Heart right ventricle (tissue), 16 donors: ENCODE data around the gene A4GALT. TPM values are rescaled to one million over a fixed set of nuclear protein-coding genes. Genes with fewer than 3 reads are reported as not detected.

Source experiments
- ATAC-seq, 8 donors: fragments of 200-7000 bp; cut with Tn5 transposase; one replicate each; pipeline ENCODE4 v1.9.1; 2020; ENCODE audit warnings: mild to moderate bottlenecking in 8 of 8, moderate library complexity in 8 of 8, moderate number of reproducible peaks in 1 of 8
- DNase-seq, 2 donors: peaks; one replicate each; pipeline ENCODE4 v3.0.0-alpha.2; 2020
- H3K27ac ChIP-seq, 10 donors: fragments of 200-600 bp; sonication (generic) in 2 of 10; one replicate each; pipeline versions ENCODE4 v1.5.0 to v1.8.0; 2020 to 2022; ENCODE audit warnings: mild to moderate bottlenecking in 3 of 10
- H3K27me3 ChIP-seq, 7 donors: fragments of 200-600 bp; one replicate each; pipeline ENCODE4 v1.8.0; 2021 to 2022; ENCODE audit warnings: mild to moderate bottlenecking in 2 of 7
- H3K36me3 ChIP-seq, 9 donors: fragments of 200-600 bp; sonication (generic) in 1 of 9; one replicate each; pipeline versions ENCODE4 v1.5.0 to v1.8.0; 2020 to 2022; ENCODE audit warnings: mild to moderate bottlenecking in 2 of 9
- H3K4me1 ChIP-seq, 9 donors: fragments of 200-600 bp; sonication (generic) in 1 of 9; one replicate each; pipeline versions ENCODE4 v1.5.0 to v1.8.0; 2020 to 2022; ENCODE audit warnings: mild to moderate bottlenecking in 4 of 9
- H3K4me3 ChIP-seq, 10 donors: fragments of 200-600 bp; sonication (generic) in 2 of 10; one replicate each; pipeline versions ENCODE4 v1.5.0 to v1.8.0; 2020 to 2022; ENCODE audit warnings: mild to moderate bottlenecking in 7 of 10, moderate library complexity in 2 of 10
- H3K9me3 ChIP-seq, 11 donors: fragments of 200-600 bp in 10 of 11; sonication (generic) in 2 of 11; one replicate each; pipeline versions ENCODE4 v1.5.0 to v1.8.0; 2013 to 2022; ENCODE audit warnings: mild to moderate bottlenecking in 2 of 11, control low read depth in 1 of 11, moderate library complexity in 1 of 11
- CTCF ChIP-seq, 9 donors: fragments of 200-600 bp; sonication (generic) in 2 of 9; IDR thresholded peaks; one replicate each; pipeline versions ENCODE4 v1.5.0 to v1.8.0; 2021 to 2022; ENCODE audit warnings: antibody characterized with exemption in 9 of 9, mild to moderate bottlenecking in 5 of 9, moderate library complexity in 1 of 9
- WGBS, 2 donors: extraction: QIAGEN DNeasy Blood & Tissue Kit; methylation state at CpG; one replicate each; pipeline ENCODE4 v1.1.7; 2013; ENCODE audit warnings: inconsistent platforms in 1 of 2; 5-methylcytosine and 5-hydroxymethylcytosine counted together
- intact Hi-C, 10 donors: fragments of 100-400 bp; cut with DNase I; formaldehyde crosslinking; loops; one replicate each; pipeline versions ENCODE4 v1.11.1 to v1.14.2; 2022
- polyA plus RNA-seq, 2 donors: library from polyadenylated mRNA; stranded (reverse); fragments of 200-250 nt; gene quantifications; one replicate each; pipeline ENCODE4 v1.2.3, GENCODE V29; 2013
- total RNA-seq, 10 donors: library from RNA; stranded (reverse); fragmentation: NEBNext Ultra II Directional in 3 of 10; extraction: Animal tissue kit (Norgen Biotek cat#: 25700) in 3 of 10; gene quantifications; one replicate each; pipeline versions ENCODE4 v1.2.1 to v1.2.4, GENCODE V29; 2021 to 2023
- donor health status: Arrhythmogenic right ventricular cardiomyopathy.
- donor health status: ischemic (EF 13 %, LVEDD 7.1; RV severe dilation, severe dysfunction).
- donor health status: healthy with polysubstance abuse.
- donor health status: DM: no; HTN: yes; CAD: no.
- donor health status: DM: no; HTN: no; CAD: no.
- donor health status: ischemic (EF 25% LVEDD 6.9; RV normal size, moderate dysfunction).
- donor health status: ischemic (EF 25% LVEDD 5.7; RV mildly dilated, moderate dysfunction).
- donor health status: healthy.
- donor health status: DM: yes; HTN: yes; CAD: no.
- donor health status: Ischemic cardiomyopathy.
- donor health status: ischemic (EF 35%, LVEDD 5.7; RV mildly dilated, moderate dysfunction).
- donor health status: nonischemic (EF 11% LVEDD 7.7; RV severe dilation, severe dysfunction).
- donor health status: DM: yes; HTN: yes; CAD: no.
- donor health status: PGD.
- donor health status: ischemic (EF 29% LVEDD 5.4; RV normal size, mild dysfunction).
- donor health status: nonischemic (EF 23%, LVEDD 6.1; RV moderate dilation, normal function).

A4GALT gene
- total and polyA plus RNA-seq, 12 donors: 61.4 to 167 (median 87.1) TPM

GRCh38 chr22:42646569-42647525 is 73.8 kb downstream of the A4GALT start:
- Histone ChIP-seq H3K36me3 (peaks cover 0 to 4% (median 0%) of the 10 kb centered on the region in 9 donors), H3K27ac (peak overlapping the region; percentile 77 to 99 (median 96)), H3K4me1 (peaks cover 49 to 74% (median 71%) of the 10 kb centered on the region in 9 donors), H3K9me3 (no peaks in the 10 kb centered on the region), H3K27me3 (no peaks in the 10 kb centered on the region), H3K4me3 (peak overlapping the region; percentile 23 to 99 (median 67))
- peak; percentile 79 to 84 for DNase-seq
- TF ChIP-seq CTCF (IDR thresholded peaks at IDR 0.05): no peak
- intact Hi-C loops: loop anchor here in 1 of 10 donors (10.0 kb wide), 1 partner anchor 448 kb away; no protein-coding TSS in a partner anchor
- ATAC-seq: peak; percentile 13 to 68 (median 50)
- 21 to 23% methylated on average over 16 of the region's 16 CpGs for WGBS, 2 donors

GRCh38 chr22:42645938-42646568 is 74.6 kb downstream of the A4GALT start:
- Histone ChIP-seq H3K9me3 (no peaks in the 10 kb centered on the region), H3K36me3 (peaks cover 0 to 4% (median 0%) of the 10 kb centered on the region in 9 donors), H3K27me3 (no peaks in the 10 kb centered on the region), H3K4me3 (peak overlapping the region; percentile 23 to 99 (median 48)), H3K4me1 (peaks cover 49 to 82% (median 78%) of the 10 kb centered on the region in 9 donors), H3K27ac (peak overlapping the region; percentile 77 to 99 (median 96))
- TF ChIP-seq CTCF (IDR thresholded peaks at IDR 0.05): no peak
- intact Hi-C loops: loop anchor here in 3 of 10 donors (2.0 to 10.0 kb wide), 3 partner anchors 29 to 449 kb away; partner anchors contain the start of gene POLDIP3 (in 1 of the 3)
- peak in 5 of 8 donors; percentile 2 to 18 (median 7) for ATAC-seq
- DNase-seq: no peak
- WGBS, 2 donors: 36 to 41% methylated on average over 13 of the region's 13 CpGs

GRCh38 chr22:42645341-42645937 is 75.2 kb downstream of the A4GALT start:
- Histone ChIP-seq H3K4me3 (peak overlapping the region in 9 of 10 donors; percentile 33 to 99 (median 50)), H3K36me3 (peaks cover 0 to 4% (median 0%) of the 10 kb centered on the region in 9 donors), H3K4me1 (peaks cover 49 to 84% (median 79%) of the 10 kb centered on the region in 9 donors), H3K27me3 (no peaks in the 10 kb centered on the region), H3K27ac (peak overlapping the region; percentile 77 to 99 (median 96)), H3K9me3 (no peaks in the 10 kb centered on the region)
- DNase-seq (no peak), ATAC-seq (peak in 4 of 8 donors; percentile 5 to 53 (median 12))
- TF ChIP-seq CTCF (IDR thresholded peaks at IDR 0.05): no peak
- intact Hi-C loops: loop anchor here in 3 of 10 donors (2.0 to 10.0 kb wide), 3 partner anchors 29 to 449 kb away; partner anchors contain the start of gene POLDIP3 (in 1 of the 3)
- WGBS, 2 donors: 27 to 38% methylated on average over 19 of the region's 19 CpGs
